Left renal pelvis (tissue), 4 donors: ENCODE measurements around the gene CCDC91. TPM values are rescaled to one million over a fixed set of nuclear protein-coding genes. Genes with fewer than 3 reads are reported as not detected.

Experiments
- DNase-seq, 4 donors: peaks; one replicate each; pipeline ENCODE4 v3.0.0-alpha.2; 2013; ENCODE audit warnings: low read depth in 4 of 4, low spot score in 3 of 4
- polyA plus RNA-seq, 4 donors: library from polyadenylated mRNA; unstranded; fragments of 120-200 nt; gene quantifications; one replicate each; pipeline ENCODE4 v1.2.1, GENCODE V29; 2013; ENCODE audit not compliant: insufficient read length in 4 of 4

Gene CCDC91, protein sequence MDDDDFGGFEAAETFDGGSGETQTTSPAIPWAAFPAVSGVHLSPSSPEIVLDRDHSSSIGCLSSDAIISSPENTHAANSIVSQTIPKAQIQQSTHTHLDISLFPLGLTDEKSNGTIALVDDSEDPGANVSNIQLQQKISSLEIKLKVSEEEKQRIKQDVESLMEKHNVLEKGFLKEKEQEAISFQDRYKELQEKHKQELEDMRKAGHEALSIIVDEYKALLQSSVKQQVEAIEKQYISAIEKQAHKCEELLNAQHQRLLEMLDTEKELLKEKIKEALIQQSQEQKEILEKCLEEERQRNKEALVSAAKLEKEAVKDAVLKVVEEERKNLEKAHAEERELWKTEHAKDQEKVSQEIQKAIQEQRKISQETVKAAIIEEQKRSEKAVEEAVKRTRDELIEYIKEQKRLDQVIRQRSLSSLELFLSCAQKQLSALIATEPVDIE
- 10 to 100 TPM; 22.0 to 35.7 (median 27.5) TPM for polyA plus RNA-seq

DNA sequence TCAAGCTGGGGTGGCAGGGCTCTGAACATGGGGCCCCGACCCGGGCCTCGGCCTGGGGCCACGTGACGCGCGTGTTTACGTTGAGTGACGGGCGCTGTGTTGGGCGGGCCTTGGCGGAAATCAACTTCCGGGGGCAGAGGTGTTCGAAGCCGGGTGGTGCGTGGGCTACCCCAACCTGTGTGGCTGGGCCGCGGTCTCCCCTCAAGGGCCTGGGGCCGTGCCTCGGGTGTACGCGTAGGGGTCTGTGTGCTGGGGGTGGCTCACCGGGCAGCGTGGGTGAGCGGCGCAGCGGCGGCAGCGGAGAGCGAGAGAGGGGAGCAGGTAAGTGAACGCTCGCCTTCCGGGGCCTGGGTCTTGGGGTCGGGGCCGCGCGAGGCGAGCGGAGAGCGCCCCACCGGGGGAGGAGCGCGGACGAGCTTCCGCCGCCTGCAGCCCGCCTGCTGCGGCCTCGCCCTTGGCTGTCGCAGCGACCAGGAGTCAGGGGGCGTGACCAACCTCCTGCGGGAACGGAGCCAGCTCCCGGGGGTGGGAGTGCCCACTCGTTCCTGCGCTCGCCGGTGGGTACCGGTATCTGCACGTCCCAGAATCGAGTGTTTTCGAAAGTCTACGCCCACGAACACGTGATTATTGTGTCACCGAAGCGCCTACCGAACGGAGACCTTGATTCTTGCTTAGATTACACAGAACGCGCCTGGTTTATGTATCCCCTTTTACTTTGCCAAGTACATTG lies at the start of gene CCDC91:
Gene CCDC91, plus strand, starts transcription at position 136 of the 730 bp plus-strand sequence. CDS start 66,760 bp downstream, outside the sequence.
- DNase-seq, result peak; percentile 71 to 75 (median 74)

DNA sequence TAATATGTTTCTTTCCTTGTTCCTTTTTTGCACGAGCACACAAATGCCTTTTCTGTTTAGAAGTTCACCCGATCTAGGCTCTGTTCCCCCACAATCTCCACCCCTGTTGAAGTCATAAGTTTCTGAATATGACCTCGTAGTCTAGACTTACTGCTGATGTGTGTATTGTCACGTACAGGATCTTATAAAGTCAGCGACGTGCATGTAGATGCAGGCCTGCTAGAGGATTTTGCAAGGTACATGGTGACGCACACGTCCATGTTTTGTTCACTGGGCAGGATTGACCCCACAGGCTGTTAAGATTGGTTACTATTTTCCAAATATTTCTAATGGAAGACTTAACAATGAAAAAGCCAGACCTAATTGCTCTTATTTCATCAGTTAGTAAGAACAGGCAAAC lies 46.2 kb upstream of the CCDC91 start:
- DNase-seq, result no peak

DNA sequence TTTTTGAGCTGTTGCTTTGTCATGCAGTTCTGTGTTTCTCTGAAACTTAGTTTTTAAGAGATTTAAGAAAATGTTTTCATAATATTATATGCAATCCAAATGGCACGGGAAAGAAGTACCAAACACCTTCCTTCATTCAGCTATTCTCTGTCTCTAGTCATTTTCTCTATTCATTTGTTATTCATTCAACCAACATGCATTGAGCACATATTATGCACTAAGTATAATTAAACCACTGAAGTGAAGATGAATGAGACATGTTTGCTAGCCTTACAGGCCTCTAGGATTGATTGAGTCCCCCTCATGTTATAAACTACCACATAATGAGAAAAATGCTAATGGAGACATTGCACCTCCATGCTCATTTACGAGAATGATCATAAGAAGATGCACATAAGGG lies 45.7 kb upstream of the CCDC91 start:
- no peak for DNase-seq

DNA sequence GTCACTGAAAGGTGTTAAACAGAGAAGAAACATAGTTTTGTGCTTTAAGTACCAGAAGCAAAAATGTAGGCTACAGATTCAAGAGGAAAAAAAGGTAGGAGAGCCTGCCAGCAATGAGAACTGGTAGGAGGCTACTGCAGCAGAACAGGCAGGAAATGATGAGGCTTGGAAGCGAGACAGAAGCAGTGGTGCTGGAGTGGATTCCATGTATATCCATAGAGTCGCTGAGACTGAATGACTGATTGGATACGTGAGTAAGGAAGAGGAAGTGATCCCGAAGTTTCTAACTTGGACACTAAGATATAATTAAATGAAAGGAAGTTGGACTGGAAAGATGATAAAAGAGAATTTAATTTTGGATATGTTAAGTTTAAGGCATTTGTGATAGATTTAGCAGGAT lies 45.0 kb upstream of the CCDC91 start:
- no peak for DNase-seq

DNA sequence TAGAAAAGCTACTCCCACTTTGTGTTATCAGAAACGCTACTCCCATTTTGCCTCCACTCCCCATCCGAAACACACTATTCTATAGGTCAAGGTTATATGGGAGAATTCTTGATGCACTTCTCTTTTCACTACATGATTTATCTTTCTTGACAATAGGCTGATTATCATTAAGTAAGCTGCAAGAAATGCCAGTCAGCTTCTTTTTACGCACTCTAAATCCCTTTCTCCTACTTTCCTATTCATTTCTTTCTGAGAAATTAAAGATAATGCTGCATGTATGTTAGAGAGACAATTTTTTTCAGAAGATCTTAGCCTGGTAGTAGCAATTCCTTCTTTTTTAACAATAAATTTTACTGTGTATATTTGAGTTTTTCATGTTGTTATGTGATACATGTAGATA lies 41.0 kb upstream of the CCDC91 start:
- DNase-seq, result no peak

DNA sequence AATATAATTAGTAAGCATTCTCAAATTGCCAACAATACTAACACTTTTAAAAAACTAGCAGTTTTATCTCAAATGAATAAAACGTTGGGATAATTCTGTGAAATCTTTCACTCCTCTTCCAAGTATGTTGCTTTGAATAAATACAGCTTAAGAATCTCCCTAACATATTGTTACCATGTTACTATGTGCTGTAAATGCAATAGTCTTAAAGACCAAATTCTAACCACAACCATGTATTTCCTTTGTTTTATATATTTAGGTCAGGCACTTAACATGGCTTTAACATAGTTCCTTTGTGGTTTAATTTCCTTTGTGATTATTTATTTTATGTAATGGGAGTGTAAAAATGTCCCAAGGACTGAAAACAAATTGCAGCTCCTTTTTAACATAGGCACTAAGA lies 33.9 kb upstream of the CCDC91 start:
- no peak for DNase-seq

DNA sequence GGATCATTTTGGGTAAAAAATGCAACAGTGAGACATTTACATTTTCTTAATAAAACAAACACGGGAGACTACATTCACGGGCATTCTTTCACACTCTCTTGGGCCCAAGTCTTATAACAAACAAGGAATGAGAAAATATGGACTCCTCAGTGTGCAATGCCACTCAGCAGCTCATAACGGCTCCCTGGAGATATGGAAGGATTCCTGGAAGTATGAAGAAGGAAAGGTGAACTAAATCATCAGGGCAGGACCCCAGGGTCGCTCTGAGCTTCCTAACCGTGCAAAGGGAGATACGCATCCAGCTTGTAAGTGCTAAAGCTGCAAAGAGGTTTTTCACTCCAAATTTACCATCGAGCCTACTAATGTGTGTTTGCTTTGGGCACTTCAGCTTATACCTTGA lies 33.5 kb upstream of the CCDC91 start:
- no peak for DNase-seq

DNA sequence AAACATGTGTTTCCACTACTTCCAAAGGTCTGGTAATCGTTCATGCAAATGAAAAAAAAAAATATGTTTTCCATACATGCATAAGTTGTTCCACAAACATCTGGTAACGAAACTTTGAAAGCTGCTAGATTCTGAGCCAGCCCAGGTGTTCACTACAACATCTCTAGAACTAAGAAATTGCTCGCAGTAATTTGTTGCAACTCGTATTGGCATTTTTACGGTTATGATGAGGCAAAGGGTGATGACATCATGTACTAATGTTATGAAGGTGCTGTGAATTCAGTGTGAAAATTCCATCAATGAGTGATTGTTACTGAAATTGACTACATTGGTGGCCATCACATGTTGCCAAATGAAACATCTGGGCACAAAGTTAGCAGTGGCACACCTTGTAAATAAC lies 31.9 kb upstream of the CCDC91 start:
- DNase-seq, result no peak

DNA sequence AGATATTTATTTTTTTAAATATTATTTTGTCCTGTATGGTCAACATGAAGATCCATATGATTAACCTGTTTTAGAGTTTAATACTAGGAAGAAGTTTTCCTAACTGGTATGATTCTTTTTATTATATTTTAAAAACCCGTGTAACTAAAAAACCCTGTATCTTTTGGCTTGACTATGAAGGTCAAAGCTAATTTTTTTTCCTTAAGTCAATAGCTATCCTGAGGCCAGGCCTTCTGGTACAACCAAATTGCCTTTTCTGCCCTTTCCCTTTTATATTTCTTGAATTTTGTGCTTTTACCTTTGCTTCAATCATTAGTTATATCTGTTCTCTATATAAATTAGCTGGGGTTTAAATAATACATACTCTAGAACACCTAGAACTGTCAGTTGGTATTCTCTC lies 30.6 kb upstream of the CCDC91 start:
- DNase-seq, result no peak

DNA sequence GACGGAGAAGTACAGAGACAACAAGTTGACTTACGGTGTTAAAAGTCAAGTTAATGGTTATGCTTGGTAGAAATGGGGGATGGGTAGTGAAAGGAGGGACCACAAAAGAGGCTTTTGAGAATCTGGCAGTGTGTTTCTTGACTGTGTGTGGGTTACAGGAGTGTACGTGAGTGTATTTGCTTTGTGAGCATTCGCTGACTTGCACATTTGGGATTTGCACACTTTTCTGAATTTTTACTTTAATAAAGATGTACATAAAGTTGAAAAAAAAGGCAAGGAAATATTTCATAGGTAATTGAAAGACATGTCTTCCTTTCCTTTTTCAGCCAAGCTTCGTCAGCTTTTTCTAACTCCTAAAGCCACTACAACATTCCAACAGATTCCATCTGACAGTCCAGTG lies 28.6 kb upstream of the CCDC91 start:
- DNase-seq, result no peak

DNA sequence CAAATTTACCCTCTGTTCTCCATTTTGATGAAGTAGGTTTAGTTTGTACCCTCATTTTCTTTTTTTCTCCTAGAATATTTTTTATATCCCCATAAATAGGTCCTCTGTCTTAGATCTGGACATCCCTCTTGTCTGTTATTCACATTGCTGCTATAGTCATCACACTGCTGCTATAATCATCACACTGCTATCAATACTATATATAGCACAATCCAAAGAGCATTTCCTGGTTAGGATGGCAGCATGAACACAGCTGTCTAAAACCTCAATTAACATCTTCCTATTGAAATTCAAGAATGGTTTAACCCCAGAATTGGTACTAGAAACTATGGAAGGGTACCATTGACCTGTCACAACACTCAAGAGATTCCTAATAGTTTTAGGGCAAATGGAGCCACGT lies 27.6 kb upstream of the CCDC91 start:
- DNase-seq, result no peak

DNA sequence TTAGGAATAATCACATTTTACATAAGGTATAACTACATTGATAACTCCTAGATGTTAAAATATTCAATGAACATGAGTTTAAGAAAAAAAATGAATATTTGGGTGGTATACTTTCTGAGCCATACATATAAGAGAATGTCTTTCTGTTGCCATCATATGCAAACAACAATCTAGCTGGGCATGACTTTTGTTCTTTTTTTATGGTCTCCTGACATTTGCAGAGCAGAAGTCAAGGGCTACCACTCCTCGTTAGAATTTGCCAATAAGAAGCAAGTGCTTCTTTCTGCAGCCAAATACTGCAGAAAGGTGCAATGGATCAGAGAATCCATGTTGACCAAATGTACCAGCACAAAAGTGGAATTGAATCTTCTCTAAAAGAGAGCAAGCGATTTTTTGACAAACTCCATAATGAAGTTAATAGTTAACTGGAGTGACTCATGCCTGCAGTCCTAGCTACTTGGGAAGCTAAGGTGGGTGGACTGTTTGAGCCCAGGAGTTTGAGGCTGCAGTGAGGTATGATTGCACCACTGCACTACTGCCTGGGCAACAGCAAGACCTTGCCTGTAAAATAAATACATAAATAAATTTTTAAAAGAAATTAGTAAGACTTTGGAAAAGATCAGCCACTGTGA lies 25.5 kb upstream of the CCDC91 start:
- DNase-seq, result no peak

DNA sequence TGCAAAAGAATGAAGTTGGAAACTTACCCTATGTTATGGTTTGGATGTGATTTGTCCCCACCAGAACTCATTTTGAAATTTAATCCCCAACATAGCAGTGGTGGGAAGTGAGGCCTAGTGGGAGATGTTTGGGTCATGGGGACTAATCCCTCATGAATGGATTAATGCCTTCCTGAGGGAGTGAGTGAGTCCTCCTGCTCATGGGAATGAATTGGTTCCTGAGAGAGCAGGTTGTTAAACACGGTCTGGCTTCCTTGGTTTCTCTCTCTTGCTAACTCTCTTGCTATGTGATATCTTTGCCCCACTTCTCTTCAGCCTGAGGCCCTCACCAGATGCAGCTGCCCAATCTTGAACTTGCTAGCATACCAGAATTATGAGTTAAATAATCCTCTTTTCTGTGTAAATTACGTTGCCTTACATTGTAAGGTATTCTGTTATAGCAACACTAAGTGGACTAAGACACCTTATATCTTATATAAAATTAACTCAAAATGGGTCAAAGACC lies 22.2 kb upstream of the CCDC91 start:
- no peak for DNase-seq

DNA sequence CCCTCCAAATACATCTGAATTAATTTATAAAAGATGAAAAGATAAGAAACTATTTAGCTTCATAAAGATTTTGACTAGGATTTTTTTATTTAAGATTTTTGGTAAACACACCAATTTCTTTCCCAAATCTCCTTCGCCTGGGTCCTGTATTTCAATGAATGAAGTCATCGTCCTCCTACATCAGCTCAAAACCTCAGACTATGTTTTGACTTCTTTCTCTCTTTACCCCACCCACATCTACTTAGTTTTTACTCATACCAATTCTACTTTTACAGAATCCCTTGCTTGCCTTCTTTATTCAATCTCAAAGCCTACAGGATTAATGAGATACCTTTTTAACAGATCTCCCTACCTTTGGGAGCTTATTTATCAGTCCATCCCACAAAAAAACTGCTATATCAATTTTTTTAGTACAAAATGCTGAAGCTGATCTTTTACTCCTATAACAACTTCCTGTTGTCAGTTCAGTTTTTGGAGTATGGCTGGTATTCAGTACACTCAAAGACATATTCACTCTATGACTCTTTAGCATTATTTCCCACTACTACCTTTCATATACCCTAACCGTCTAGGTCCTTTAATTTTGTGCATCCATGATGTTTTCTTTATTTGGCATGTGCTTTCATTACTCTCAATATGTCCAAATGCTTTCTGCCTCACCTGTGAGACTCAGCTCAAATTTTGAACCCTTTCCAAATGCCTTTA lies 18.7 kb upstream of the CCDC91 start:
- no peak for DNase-seq

DNA sequence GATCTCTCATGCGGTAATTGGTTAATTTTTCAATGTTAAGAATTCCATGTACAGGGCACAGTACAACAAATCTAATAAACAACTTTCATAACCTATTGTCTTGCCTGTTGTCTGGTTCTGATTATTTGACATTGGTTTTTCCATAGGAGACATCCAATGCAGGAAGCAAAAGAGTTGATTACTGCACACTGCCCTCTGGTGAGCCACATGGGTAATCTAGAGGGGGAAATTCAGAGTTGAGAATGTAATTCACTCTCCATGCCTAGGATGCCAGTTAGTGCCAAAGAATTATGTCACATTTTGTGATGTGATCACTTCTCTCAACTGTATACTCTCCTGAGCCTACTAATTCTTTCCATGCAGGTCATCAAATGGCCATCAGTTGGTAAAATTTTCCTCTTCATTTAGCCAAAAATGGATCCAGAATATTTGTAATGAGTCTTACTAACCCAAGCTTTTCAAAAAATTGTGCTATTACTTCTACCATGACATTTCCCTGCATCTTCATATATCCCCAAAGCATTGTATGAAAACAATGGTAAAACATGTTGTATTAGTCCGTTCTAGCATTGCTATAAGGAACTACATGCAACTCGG lies 17.7 kb upstream of the CCDC91 start:
- DNase-seq, result no peak

DNA sequence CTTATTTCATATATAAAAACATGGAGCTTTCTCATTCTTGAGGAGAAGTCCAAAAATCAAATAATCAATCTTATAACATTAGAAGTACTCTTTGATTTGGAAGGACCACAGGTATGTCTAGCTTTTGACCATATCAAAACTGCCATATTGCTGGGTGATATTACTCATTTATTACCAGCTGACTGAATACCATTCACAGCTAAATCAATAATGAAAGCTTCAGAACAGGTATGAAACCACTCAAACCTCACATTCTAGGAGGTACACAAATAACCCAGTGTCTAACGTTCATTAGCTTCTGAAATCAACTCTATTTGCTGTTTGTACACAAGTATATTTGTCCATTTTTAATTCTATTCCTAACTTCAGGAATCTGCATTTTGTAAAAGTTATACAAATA lies 16.8 kb upstream of the CCDC91 start:
- DNase-seq, result no peak

DNA sequence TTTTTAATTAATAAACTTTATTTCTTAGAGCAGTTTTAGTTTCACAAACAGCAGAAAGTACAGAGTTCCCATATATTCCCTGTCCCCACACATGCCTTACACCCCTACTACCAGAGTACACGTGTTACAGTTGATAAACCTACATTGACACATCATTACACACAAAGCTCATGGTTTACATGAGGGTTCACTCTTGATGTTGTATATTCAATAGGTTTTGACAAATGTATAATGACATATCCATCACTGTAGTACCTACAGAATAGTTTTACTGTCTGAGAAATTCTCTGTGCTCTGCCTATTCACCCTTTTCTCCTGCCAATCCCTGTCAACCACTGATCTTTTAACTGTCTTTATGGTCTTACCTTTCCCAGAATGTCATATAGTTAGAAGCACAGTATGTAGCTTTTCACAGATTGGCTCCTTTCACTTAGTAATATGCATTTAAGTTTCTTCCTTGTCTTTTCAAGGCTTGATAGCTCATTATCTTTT lies 15.1 kb upstream of the CCDC91 start:
- no peak for DNase-seq

DNA sequence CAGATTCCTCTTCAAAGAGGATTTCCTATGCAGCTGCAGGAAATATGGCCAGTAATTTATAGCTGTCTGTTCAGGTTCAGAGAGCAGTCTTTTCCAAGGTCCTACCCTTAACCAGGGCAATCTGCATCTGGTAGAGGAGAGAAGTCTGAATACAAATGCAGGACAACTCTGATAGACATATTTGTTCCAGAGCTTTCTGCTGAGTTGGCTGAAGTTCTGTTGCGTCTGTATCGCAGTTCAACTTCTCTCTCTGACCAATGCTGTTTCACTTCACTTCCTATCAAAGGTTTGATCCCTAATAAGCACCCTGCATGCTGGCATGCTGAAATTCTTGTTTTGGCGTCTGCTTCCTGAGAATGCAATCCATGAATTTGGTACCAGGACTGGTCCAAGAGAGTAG lies 14.0 kb upstream of the CCDC91 start:
- DNase-seq, result no peak

DNA sequence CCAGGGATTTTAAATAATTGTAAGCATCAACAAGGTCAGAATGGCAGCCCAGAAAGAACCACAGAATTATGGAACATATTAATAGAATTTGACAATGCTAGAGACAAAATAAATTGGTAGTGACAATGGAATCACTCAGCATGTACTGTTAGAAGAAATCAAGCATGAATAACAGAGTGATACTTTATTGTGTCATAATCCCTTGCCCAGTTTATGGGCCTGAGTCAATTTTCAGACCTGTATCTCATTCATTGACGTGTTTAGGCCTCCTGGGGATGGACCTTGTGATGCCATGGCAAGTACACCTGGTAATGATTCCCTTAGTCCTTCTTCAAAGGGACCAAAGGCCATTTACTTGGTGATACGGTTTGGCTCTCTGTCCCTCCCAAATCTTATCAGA lies 12.8 kb upstream of the CCDC91 start:
- no peak for DNase-seq

DNA sequence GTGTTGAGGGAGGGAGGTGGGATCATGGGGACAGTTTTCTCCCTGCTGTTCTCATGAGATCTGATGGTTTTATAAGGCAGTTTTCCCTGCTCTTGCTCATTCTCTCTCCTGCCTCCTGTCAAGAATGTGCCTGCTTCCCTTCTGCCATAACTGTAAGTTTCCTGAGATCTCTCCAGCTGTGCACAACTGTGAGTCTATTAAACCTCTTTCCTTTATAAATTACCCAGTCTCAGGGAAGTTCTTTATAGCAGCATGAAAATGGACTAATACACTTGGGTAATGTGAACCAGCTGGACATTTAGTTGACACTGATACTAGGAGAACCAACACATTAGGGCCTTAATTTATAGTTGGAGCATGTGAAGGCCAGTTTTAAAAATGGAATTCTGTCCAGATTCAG lies 12.4 kb upstream of the CCDC91 start:
- peak in 1 of 4 donors; percentile 39 for DNase-seq
